PC-3 (cell line): ENCODE measurements around the gene OPRL1. TPM values are rescaled to one million over a fixed set of nuclear protein-coding genes. Genes with fewer than 3 reads are reported as not detected.

ENCODE experiments used
- ATAC-seq: fragments of 200-7000 bp; cut with Tn5 transposase; 2 replicates; pipeline ENCODE4 v1.9.1; 2020; ENCODE audit warnings: mild to moderate bottlenecking, moderate library complexity
- BruUV-seq: library from RNA; stranded (reverse); fragments of 400-500 nt; replicated peaks from 2 replicates; lab custom pipeline; 2021; lab: Mats Ljungman, UMichigan
- CTCF ChIA-PET: fragments of 300-600 bp; sonication (Branson Sonifier 250); formaldehyde crosslinking; loops from one replicate; lab custom pipeline; 2022; ENCODE audit warnings: antibody characterized with exemption; lab: Charles Lee
- POLR2A ChIA-PET: fragments of 300-600 bp; sonication (Branson Sonifier 250); formaldehyde crosslinking; loops from one replicate; lab custom pipeline; 2022; ENCODE audit warnings: antibody characterized with exemption; ENCODE audit not compliant: unreplicated experiment; lab: Charles Lee
- DNase-seq: peaks from one replicate; pipeline ENCODE4 v3.0.0-alpha.2; 2015
- H2AFZ ChIP-seq: fragments of 300-600 bp; sonication (generic); 2 replicates; pipeline ENCODE4 v1.6.0; 2016; ENCODE audit warnings: antibody characterized with exemption, low read length
- H3F3A ChIP-seq: fragments of 300-600 bp; sonication (generic); one replicate; pipeline ENCODE4 v1.6.0; 2017; ENCODE audit warnings: antibody characterized with exemption, low read length, control low read depth, mild to moderate bottlenecking; ENCODE audit not compliant: unreplicated experiment
- H3K27ac ChIP-seq: fragments of 300-600 bp; sonication (generic); 2 replicates; pipeline ENCODE4 v1.5.1; 2016; ENCODE audit warnings: mild to moderate bottlenecking, low read length
- H3K27me3 ChIP-seq: fragments of 300-600 bp; sonication (generic); 2 replicates; pipeline ENCODE4 v1.6.1; 2016; ENCODE audit warnings: low read length, mixed read lengths
- H3K36me3 ChIP-seq: fragments of 300-600 bp; sonication (generic); 2 replicates; pipeline ENCODE4 v1.6.1; 2016; ENCODE audit warnings: low read depth, mixed run types, low read length, mixed read lengths
- H3K4me1 ChIP-seq: fragments of 300-600 bp; sonication (generic); 2 replicates; pipeline ENCODE4 v1.5.1; 2016; ENCODE audit warnings: low read length; ENCODE audit not compliant: insufficient read depth
- H3K4me2 ChIP-seq: fragments of 300-600 bp; sonication (generic); 2 replicates; pipeline ENCODE4 v1.6.0; 2016; ENCODE audit warnings: low read length
- H3K4me3 ChIP-seq: fragments of 300-600 bp; sonication (generic); 2 replicates; pipeline ENCODE4 v1.5.1; 2016; ENCODE audit warnings: mild to moderate bottlenecking, low read length, mixed read lengths
- H3K79me2 ChIP-seq: fragments of 300-600 bp; sonication (generic); 2 replicates; pipeline ENCODE4 v1.6.1; 2017; ENCODE audit warnings: low read length, mixed read lengths
- H3K9ac ChIP-seq: fragments of 300-600 bp; sonication (generic); 2 replicates; pipeline ENCODE4 v1.6.0; 2016; ENCODE audit warnings: mild to moderate bottlenecking, low read length
- H3K9me2 ChIP-seq: fragments of 300-600 bp; sonication (generic); replicated peaks from 2 replicates; pipeline ENCODE4 v1.6.1; 2016; ENCODE audit warnings: mixed run types, low read length, mixed read lengths
- H3K9me3 ChIP-seq: fragments of 300-600 bp; sonication (generic); 2 replicates; pipeline ENCODE4 v1.6.1; 2016; ENCODE audit warnings: low read length, mixed read lengths
- H4K20me1 ChIP-seq: fragments of 300-600 bp; sonication (generic); 2 replicates; pipeline ENCODE4 v1.6.1; 2016; ENCODE audit warnings: low read length, mixed read lengths
- EZH2 ChIP-seq: fragments of 300-600 bp; sonication (generic); IDR thresholded peaks from one replicate; pipeline ENCODE4 v1.6.1; 2017; ENCODE audit warnings: antibody characterized with exemption, mild to moderate bottlenecking, low read length; ENCODE audit not compliant: unreplicated experiment
- EZH2phosphoT487 ChIP-seq: fragments of 300-600 bp; sonication (generic); IDR thresholded peaks from 2 replicates; pipeline ENCODE4 v1.6.1; 2018; ENCODE audit warnings: mild to moderate bottlenecking, antibody characterized with exemption, low read length, borderline replicate concordance
- intact Hi-C: fragments of 100-400 bp; cut with micrococcal nuclease; formaldehyde crosslinking; loops from 2 replicates; pipeline ENCODE4 v1.9.0; 2023
- total RNA-seq: library from RNA; depleted of rRNA; stranded (reverse); fragments of >200 nt; gene quantifications from 2 replicates; pipeline ENCODE4 v1.2.3, GENCODE V29; 2014
- TF ChIP-seq, protein P1 (sequence below): fragments of 300-600 bp; sonication (generic); conservative IDR thresholded peaks from 2 replicates; pipeline ENCODE4 v1.5.1; 2017; ENCODE audit warnings: antibody characterized with exemption, low read depth, mild to moderate bottlenecking, low read length

OPRL1 gene
- total RNA-seq, 1 experiment from 2014 or later, result 5.6 TPM

DNA sequence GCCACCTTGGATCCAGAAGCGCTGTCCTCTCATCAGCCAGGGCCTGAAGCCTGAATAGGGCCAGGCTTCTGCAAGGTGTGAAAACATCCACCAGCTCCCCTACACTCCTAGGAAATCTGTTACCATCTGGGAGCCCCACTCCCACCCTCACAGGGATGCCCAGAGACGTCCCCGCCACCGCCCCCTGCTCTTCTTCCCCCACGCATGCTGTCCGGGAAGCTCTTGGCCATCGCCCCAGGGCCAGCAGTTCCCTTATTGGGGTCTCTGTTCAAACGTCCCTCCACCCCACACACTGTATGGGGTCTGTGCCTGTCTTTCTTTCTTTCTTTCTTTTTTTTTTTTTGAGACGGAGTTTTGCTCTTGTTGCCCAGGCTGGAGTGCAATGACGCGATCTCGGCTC, 4.3 kb upstream of the OPRL1 start:
- CTCF ChIA-PET, result no interaction called here
- Histone ChIP-seq H3K9me3 (no peaks in the 10 kb centered on the region), H3K4me3 (no peak overlapping the region), H4K20me1 (no peaks in the 10 kb centered on the region), H3K4me1 (peaks cover 13% of the 10 kb centered on the region), H3K36me3 (no peaks in the 10 kb centered on the region), H3K9ac (no peak overlapping the region), H2AFZ (no peak overlapping the region), H3F3A (no peaks in the 10 kb centered on the region), H3K27ac (no peak overlapping the region), H3K9me2 (no peaks in the 10 kb centered on the region), H3K4me2 (no peak overlapping the region), H3K27me3 (no peaks in the 10 kb centered on the region), H3K79me2 (peaks cover 19% of the 10 kb centered on the region)
- no peak for DNase-seq
- no peak for ATAC-seq
- intact Hi-C loops, result no loop called here
- BruUV-seq, result no TSS peak
- POLR2A ChIA-PET, result no interaction called here
- TF ChIP-seq, protein P1, sequence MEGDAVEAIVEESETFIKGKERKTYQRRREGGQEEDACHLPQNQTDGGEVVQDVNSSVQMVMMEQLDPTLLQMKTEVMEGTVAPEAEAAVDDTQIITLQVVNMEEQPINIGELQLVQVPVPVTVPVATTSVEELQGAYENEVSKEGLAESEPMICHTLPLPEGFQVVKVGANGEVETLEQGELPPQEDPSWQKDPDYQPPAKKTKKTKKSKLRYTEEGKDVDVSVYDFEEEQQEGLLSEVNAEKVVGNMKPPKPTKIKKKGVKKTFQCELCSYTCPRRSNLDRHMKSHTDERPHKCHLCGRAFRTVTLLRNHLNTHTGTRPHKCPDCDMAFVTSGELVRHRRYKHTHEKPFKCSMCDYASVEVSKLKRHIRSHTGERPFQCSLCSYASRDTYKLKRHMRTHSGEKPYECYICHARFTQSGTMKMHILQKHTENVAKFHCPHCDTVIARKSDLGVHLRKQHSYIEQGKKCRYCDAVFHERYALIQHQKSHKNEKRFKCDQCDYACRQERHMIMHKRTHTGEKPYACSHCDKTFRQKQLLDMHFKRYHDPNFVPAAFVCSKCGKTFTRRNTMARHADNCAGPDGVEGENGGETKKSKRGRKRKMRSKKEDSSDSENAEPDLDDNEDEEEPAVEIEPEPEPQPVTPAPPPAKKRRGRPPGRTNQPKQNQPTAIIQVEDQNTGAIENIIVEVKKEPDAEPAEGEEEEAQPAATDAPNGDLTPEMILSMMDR, result no peak
- TF ChIP-seq EZH2phosphoT487 (no peak), EZH2 (no peak)

GRCh38 chr20:64076061-64076997, 3.6 kb upstream of the OPRL1 start:
- no peaks in the 10 kb centered on the region for H3K36me3 ChIP-seq
- H3K27me3 ChIP-seq, result no peaks in the 10 kb centered on the region
- DNase-seq (no peak), ATAC-seq (no peak)
- H3K9me3 ChIP-seq, result no peaks in the 10 kb centered on the region
- no peak overlapping the region for H3K4me2 ChIP-seq
- no peak for TF ChIP-seq EZH2phosphoT487
- TF ChIP-seq, protein P1, result no peak
- no peak for TF ChIP-seq EZH2
- BruUV-seq, result no TSS peak
- H4K20me1 ChIP-seq, result no peaks in the 10 kb centered on the region
- CTCF ChIA-PET, result no interaction called here
- H2AFZ ChIP-seq, result no peak overlapping the region
- H3K27ac ChIP-seq, result no peak overlapping the region
- POLR2A ChIA-PET, result no interaction called here
- no peaks in the 10 kb centered on the region for H3K9me2 ChIP-seq
- H3K4me1 ChIP-seq, result peaks cover 13% of the 10 kb centered on the region
- H3K4me3 ChIP-seq, result no peak overlapping the region
- intact Hi-C loops, result no loop called here
- H3K79me2 ChIP-seq, result peaks cover 19% of the 10 kb centered on the region
- no peak overlapping the region for H3K9ac ChIP-seq
- no peaks in the 10 kb centered on the region for H3F3A ChIP-seq

DNA sequence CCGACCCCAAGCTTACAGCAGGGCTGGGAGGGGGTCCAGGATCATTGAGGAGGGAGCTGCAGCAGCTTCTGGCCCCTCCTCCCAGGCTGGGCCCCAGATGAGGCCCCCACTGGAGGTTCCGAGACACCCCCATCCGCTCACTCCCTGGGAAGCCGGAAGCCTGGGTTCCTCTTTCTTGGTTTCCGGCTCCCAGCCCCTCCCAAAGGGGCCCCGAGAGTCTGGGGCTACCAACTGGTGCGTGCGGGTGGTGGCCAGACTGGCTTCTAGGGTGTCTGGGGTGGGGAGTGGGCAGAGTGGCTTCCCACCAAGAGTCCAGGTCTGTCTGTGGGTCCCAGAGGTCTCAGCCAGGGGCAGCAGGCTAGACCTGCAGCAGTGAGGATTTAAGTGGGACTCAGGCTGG, 2.8 kb upstream of the OPRL1 start:
- H3K9ac ChIP-seq, result no peak overlapping the region
- H3K9me2 ChIP-seq, result no peaks in the 10 kb centered on the region
- intact Hi-C loops, result no loop called here
- H3F3A ChIP-seq, result no peaks in the 10 kb centered on the region
- no TSS peak for BruUV-seq
- DNase-seq (no peak), ATAC-seq (no peak)
- CTCF ChIA-PET, result no interaction called here
- no peaks in the 10 kb centered on the region for H3K27me3 ChIP-seq
- no peaks in the 10 kb centered on the region for H4K20me1 ChIP-seq
- no peaks in the 10 kb centered on the region for H3K36me3 ChIP-seq
- POLR2A ChIA-PET, result no interaction called here
- H2AFZ ChIP-seq, result no peak overlapping the region
- peaks cover 13% of the 10 kb centered on the region for H3K4me1 ChIP-seq
- H3K4me3 ChIP-seq, result no peak overlapping the region
- H3K79me2 ChIP-seq, result peaks cover 19% of the 10 kb centered on the region
- no peak overlapping the region for H3K27ac ChIP-seq
- H3K9me3 ChIP-seq, result no peaks in the 10 kb centered on the region
- TF ChIP-seq EZH2phosphoT487 (no peak), EZH2 (no peak)
- TF ChIP-seq, protein P1, result no peak
- no peak overlapping the region for H3K4me2 ChIP-seq
